PC-3 (cell line): ENCODE data around the gene PLRG1. TPM values are rescaled to one million over a fixed set of nuclear protein-coding genes. Genes with fewer than 3 reads are reported as not detected.
A peak's percentile ranks its signal among the peaks of the same experiment; 100 is the strongest.

Experiments
- ATAC-seq: fragments of 200-7000 bp; cut with Tn5 transposase; 2 replicates; pipeline ENCODE4 v1.9.1; 2020; ENCODE audit warnings: mild to moderate bottlenecking, moderate library complexity
- BruUV-seq: library from RNA; stranded (reverse); fragments of 400-500 nt; replicated peaks from 2 replicates; lab custom pipeline; 2021; lab: Mats Ljungman, UMichigan
- CTCF ChIA-PET: fragments of 300-600 bp; sonication (Branson Sonifier 250); formaldehyde crosslinking; loops from one replicate; lab custom pipeline; 2022; ENCODE audit warnings: antibody characterized with exemption; lab: Charles Lee
- POLR2A ChIA-PET: fragments of 300-600 bp; sonication (Branson Sonifier 250); formaldehyde crosslinking; loops from one replicate; lab custom pipeline; 2022; ENCODE audit warnings: antibody characterized with exemption; ENCODE audit not compliant: unreplicated experiment; lab: Charles Lee
- DNase-seq: peaks from one replicate; pipeline ENCODE4 v3.0.0-alpha.2; 2015
- H2AFZ ChIP-seq: fragments of 300-600 bp; sonication (generic); 2 replicates; pipeline ENCODE4 v1.6.0; 2016; ENCODE audit warnings: antibody characterized with exemption, low read length
- H3F3A ChIP-seq: fragments of 300-600 bp; sonication (generic); one replicate; pipeline ENCODE4 v1.6.0; 2017; ENCODE audit warnings: antibody characterized with exemption, low read length, control low read depth, mild to moderate bottlenecking; ENCODE audit not compliant: unreplicated experiment
- H3K27ac ChIP-seq: fragments of 300-600 bp; sonication (generic); 2 replicates; pipeline ENCODE4 v1.5.1; 2016; ENCODE audit warnings: mild to moderate bottlenecking, low read length
- H3K27me3 ChIP-seq: fragments of 300-600 bp; sonication (generic); 2 replicates; pipeline ENCODE4 v1.6.1; 2016; ENCODE audit warnings: low read length, mixed read lengths
- H3K36me3 ChIP-seq: fragments of 300-600 bp; sonication (generic); 2 replicates; pipeline ENCODE4 v1.6.1; 2016; ENCODE audit warnings: low read depth, mixed run types, low read length, mixed read lengths
- H3K4me1 ChIP-seq: fragments of 300-600 bp; sonication (generic); 2 replicates; pipeline ENCODE4 v1.5.1; 2016; ENCODE audit warnings: low read length; ENCODE audit not compliant: insufficient read depth
- H3K4me2 ChIP-seq: fragments of 300-600 bp; sonication (generic); 2 replicates; pipeline ENCODE4 v1.6.0; 2016; ENCODE audit warnings: low read length
- H3K4me3 ChIP-seq: fragments of 300-600 bp; sonication (generic); 2 replicates; pipeline ENCODE4 v1.5.1; 2016; ENCODE audit warnings: mild to moderate bottlenecking, low read length, mixed read lengths
- H3K79me2 ChIP-seq: fragments of 300-600 bp; sonication (generic); 2 replicates; pipeline ENCODE4 v1.6.1; 2017; ENCODE audit warnings: low read length, mixed read lengths
- H3K9ac ChIP-seq: fragments of 300-600 bp; sonication (generic); 2 replicates; pipeline ENCODE4 v1.6.0; 2016; ENCODE audit warnings: mild to moderate bottlenecking, low read length
- H3K9me2 ChIP-seq: fragments of 300-600 bp; sonication (generic); replicated peaks from 2 replicates; pipeline ENCODE4 v1.6.1; 2016; ENCODE audit warnings: mixed run types, low read length, mixed read lengths
- H3K9me3 ChIP-seq: fragments of 300-600 bp; sonication (generic); 2 replicates; pipeline ENCODE4 v1.6.1; 2016; ENCODE audit warnings: low read length, mixed read lengths
- H4K20me1 ChIP-seq: fragments of 300-600 bp; sonication (generic); 2 replicates; pipeline ENCODE4 v1.6.1; 2016; ENCODE audit warnings: low read length, mixed read lengths
- EZH2 ChIP-seq: fragments of 300-600 bp; sonication (generic); IDR thresholded peaks from one replicate; pipeline ENCODE4 v1.6.1; 2017; ENCODE audit warnings: antibody characterized with exemption, mild to moderate bottlenecking, low read length; ENCODE audit not compliant: unreplicated experiment
- EZH2phosphoT487 ChIP-seq: fragments of 300-600 bp; sonication (generic); IDR thresholded peaks from 2 replicates; pipeline ENCODE4 v1.6.1; 2018; ENCODE audit warnings: mild to moderate bottlenecking, antibody characterized with exemption, low read length, borderline replicate concordance
- intact Hi-C: fragments of 100-400 bp; cut with micrococcal nuclease; formaldehyde crosslinking; loops from 2 replicates; pipeline ENCODE4 v1.9.0; 2023
- total RNA-seq: library from RNA; depleted of rRNA; stranded (reverse); fragments of >200 nt; gene quantifications from 2 replicates; pipeline ENCODE4 v1.2.3, GENCODE V29; 2014
- TF ChIP-seq, protein P1 (sequence below): fragments of 300-600 bp; sonication (generic); conservative IDR thresholded peaks from 2 replicates; pipeline ENCODE4 v1.5.1; 2017; ENCODE audit warnings: antibody characterized with exemption, low read depth, mild to moderate bottlenecking, low read length

The PLRG1 gene
- total RNA-seq, 1 experiment from 2014 or later = 51.7 TPM

DNA sequence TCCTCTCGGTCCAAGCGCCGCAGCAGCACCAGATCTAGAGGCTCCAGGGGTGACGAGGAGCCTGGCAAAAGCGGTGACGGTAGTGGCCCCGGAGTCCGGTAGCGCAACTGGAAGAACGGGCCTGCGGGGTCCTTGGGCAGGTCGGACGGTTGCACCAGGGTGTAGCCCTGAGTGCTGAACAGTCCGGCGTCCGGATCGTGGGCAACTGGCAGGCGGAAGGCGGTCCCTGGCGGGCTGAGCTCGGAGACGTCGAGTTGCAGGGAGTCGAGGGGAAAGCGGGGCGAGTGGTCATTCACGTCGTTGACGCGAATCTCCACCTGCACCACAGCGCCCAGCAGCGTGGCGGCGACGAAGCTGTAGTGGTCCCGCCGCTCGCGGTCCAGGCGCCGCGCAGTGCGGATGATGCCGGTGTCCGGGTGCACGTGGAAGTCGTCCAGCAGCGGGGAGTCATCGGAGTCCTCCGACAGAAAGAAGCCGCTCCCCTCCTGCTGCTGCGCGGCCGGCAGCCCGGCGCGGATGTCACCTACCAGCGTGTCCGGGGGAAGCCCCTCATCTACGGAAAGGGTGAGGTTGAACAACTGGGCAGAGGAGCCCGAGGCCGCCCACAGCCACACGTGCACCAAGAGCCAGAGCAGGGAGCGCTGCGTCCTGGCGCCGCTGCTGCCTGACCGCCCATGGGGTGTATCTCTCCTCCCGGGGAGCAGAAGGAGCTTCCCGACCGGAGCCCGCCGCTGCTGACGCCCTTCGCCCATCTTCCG lies 59.4 kb downstream of the PLRG1 start:
- H2AFZ ChIP-seq = peak overlapping the region; percentile 79
- intact Hi-C loops = no loop called here

DNA sequence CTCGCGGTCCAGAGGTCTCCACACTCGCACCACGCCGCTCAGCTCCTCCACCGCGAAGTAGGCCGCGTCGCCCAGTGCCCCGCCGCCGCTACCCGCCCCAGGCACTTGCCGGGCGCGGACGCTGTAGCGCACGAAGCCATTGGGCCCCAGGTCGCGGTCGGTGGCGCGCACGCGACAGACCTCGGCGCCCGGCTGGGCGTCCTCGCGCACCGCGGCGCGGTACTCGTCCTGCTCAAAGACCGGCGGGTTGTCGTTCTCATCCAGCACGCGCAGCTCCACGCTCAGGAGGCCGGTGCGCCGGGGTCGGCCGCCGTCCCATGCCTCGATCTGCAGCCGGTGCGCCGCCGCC lies 60.0 kb downstream of the PLRG1 start:
- TF ChIP-seq, protein P1, sequence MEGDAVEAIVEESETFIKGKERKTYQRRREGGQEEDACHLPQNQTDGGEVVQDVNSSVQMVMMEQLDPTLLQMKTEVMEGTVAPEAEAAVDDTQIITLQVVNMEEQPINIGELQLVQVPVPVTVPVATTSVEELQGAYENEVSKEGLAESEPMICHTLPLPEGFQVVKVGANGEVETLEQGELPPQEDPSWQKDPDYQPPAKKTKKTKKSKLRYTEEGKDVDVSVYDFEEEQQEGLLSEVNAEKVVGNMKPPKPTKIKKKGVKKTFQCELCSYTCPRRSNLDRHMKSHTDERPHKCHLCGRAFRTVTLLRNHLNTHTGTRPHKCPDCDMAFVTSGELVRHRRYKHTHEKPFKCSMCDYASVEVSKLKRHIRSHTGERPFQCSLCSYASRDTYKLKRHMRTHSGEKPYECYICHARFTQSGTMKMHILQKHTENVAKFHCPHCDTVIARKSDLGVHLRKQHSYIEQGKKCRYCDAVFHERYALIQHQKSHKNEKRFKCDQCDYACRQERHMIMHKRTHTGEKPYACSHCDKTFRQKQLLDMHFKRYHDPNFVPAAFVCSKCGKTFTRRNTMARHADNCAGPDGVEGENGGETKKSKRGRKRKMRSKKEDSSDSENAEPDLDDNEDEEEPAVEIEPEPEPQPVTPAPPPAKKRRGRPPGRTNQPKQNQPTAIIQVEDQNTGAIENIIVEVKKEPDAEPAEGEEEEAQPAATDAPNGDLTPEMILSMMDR = no peak
- TF ChIP-seq EZH2phosphoT487 (no peak), EZH2 (no peak)
- CTCF ChIA-PET = no interaction called here
- H3K4me3 ChIP-seq = no peak overlapping the region

More for the DNA sequence above, 59.4 kb downstream of the PLRG1 start:
- Histone ChIP-seq H3K4me1 (no peaks in the 10 kb centered on the region), H3K27me3 (peaks cover 1% of the 10 kb centered on the region; the same call in 1 of the 2 replicates), H3K79me2 (no peaks in the 10 kb centered on the region), H3K36me3 (no peaks in the 10 kb centered on the region), H3K9me3 (no peaks in the 10 kb centered on the region), H3K9me2 (no peaks in the 10 kb centered on the region), H4K20me1 (no peaks in the 10 kb centered on the region), H3K4me3 (peak overlapping the region; percentile 58), H3K27ac (no peak overlapping the region), H3K9ac (no peak overlapping the region), H3F3A (no peaks in the 10 kb centered on the region), H3K4me2 (peak overlapping the region; percentile 80)
- TF ChIP-seq EZH2 (no peak), EZH2phosphoT487 (no peak)
- TF ChIP-seq, protein P1 = no peak
- CTCF ChIA-PET = no interaction called here
- no TSS peak for BruUV-seq
- peak; percentile 49 for ATAC-seq
- no peak for DNase-seq
- POLR2A ChIA-PET = no interaction called here

DNA sequence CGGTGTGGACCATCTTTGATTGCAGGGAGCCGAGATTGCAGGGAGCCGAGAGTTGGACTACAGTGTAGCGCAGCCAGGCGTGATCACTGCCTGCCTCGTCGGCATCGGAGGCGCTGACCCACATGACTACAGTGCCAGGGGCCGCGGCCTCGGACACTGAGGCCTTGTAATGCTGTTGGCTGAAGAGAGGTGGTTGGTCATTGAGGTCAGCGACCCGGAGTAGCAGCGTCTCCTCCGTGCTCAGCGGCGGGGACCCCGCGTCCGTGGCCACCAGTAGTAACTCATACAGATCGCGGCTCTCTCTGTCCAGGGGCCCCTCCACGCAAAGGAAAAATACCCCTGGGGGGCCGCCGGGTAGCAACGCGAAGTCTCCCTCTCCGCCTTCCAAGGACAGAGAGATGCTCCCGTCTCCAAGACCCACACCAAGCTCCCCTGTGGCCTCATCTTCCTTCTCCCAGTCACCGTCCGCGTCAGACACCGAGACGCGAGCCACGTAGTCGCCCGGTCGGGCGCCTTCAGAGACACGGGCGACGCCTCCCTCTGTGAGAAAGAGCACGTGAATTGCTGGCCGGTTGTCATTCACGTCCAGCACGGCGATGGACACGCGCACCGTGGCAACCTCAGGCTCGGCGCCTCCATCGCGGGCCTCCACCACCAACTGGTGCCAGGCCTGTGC lies 60.5 kb downstream of the PLRG1 start:
- no TSS peak for BruUV-seq
- ATAC-seq (no peak), DNase-seq (no peak)
- Histone ChIP-seq H3K9me3 (no peaks in the 10 kb centered on the region), H3K9me2 (no peaks in the 10 kb centered on the region), H4K20me1 (no peaks in the 10 kb centered on the region), H3F3A (no peaks in the 10 kb centered on the region), H3K27me3 (peaks cover 6% of the 10 kb centered on the region; the same call in 1 of the 2 replicates), H3K27ac (no peak overlapping the region), H2AFZ (no peak overlapping the region), H3K4me2 (no peak overlapping the region), H3K79me2 (no peaks in the 10 kb centered on the region), H3K36me3 (no peaks in the 10 kb centered on the region), H3K9ac (no peak overlapping the region), H3K4me1 (no peaks in the 10 kb centered on the region), H3K4me3 (no peak overlapping the region)
- POLR2A ChIA-PET = no interaction called here
- intact Hi-C loops = no loop called here
- CTCF ChIA-PET = no interaction called here
- TF ChIP-seq EZH2phosphoT487 (no peak), EZH2 (no peak)
- TF ChIP-seq, protein P1 = no peak

More for the DNA sequence above, 60.0 kb downstream of the PLRG1 start:
- Histone ChIP-seq H3K36me3 (no peaks in the 10 kb centered on the region), H4K20me1 (no peaks in the 10 kb centered on the region), H3K4me2 (no peak overlapping the region), H3K9ac (no peak overlapping the region), H2AFZ (no peak overlapping the region), H3K4me1 (no peaks in the 10 kb centered on the region), H3K27me3 (peaks cover 1% of the 10 kb centered on the region; the same call in 1 of the 2 replicates), H3K9me2 (no peaks in the 10 kb centered on the region), H3K27ac (no peak overlapping the region), H3K79me2 (no peaks in the 10 kb centered on the region), H3F3A (no peaks in the 10 kb centered on the region), H3K9me3 (no peaks in the 10 kb centered on the region)
- no peak for DNase-seq
- no peak for ATAC-seq
- BruUV-seq = no TSS peak
- POLR2A ChIA-PET = no interaction called here
- intact Hi-C loops = no loop called here
